DND-41 (cell line): ENCODE results near the gene HM13.

Experiments used
- ATAC-seq: fragments of 200-7000 bp; cut with Tn5 transposase; 3 replicates; pipeline ENCODE4 v1.9.1; 2021; ENCODE audit warnings: low read depth; ENCODE audit not compliant: insufficient read depth
- DNase-seq: peaks from one replicate; pipeline ENCODE4 v3.0.0-alpha.2; 2020
- H2AFZ ChIP-seq: 2 replicates; pipeline ENCODE4 v1.6.0; 2012; ENCODE audit warnings: low read depth, low read length
- H3K27ac ChIP-seq: 2 replicates; pipeline ENCODE4 v1.5.1; 2012; ENCODE audit warnings: low read length, inconsistent platforms
- H3K27me3 ChIP-seq: fragments of 200-600 bp; sonication (generic); 2 replicates; pipeline ENCODE4 v1.6.0; 2012; ENCODE audit warnings: low read length, mild to moderate bottlenecking, inconsistent platforms; ENCODE audit not compliant: insufficient read depth, poor library complexity
- H3K36me3 ChIP-seq: 2 replicates; pipeline ENCODE4 v1.5.1; 2012; ENCODE audit warnings: low read length, inconsistent platforms; ENCODE audit not compliant: insufficient read depth
- H3K4me1 ChIP-seq: 2 replicates; pipeline ENCODE4 v1.5.1; 2012; ENCODE audit warnings: mild to moderate bottlenecking, low read length; ENCODE audit not compliant: insufficient read depth
- H3K4me2 ChIP-seq: 2 replicates; pipeline ENCODE4 v1.6.0; 2012; ENCODE audit warnings: mild to moderate bottlenecking, moderate library complexity, low read length, inconsistent platforms; ENCODE audit not compliant: insufficient read depth
- H3K4me3 ChIP-seq, 2 experiments: fragments of 200-600 bp in 1 of 2; shearing (Covaris generic) in 1 of 2; 2 replicates each; pipeline ENCODE4 v1.5.1; 2012 to 2016; ENCODE audit warnings: inconsistent platforms in 2 of 2, low read length in 2 of 2, mild to moderate bottlenecking in 2 of 2, low read depth in 1 of 2, moderate library complexity in 1 of 2
- H3K79me2 ChIP-seq: 2 replicates; pipeline ENCODE4 v1.6.0; 2012; ENCODE audit warnings: low read length, inconsistent platforms; ENCODE audit not compliant: insufficient read depth
- H3K9ac ChIP-seq: 2 replicates; pipeline ENCODE4 v1.6.0; 2012; ENCODE audit warnings: low read depth, mild to moderate bottlenecking, inconsistent platforms, low read length, moderate library complexity
- H3K9me3 ChIP-seq: 2 replicates; pipeline ENCODE4 v1.5.1; 2012; ENCODE audit warnings: low read length, moderate library complexity, mild to moderate bottlenecking, inconsistent platforms; ENCODE audit not compliant: insufficient read depth, severe bottlenecking
- H4K20me1 ChIP-seq: 2 replicates; pipeline ENCODE4 v1.6.0; 2012; ENCODE audit warnings: low read length; ENCODE audit not compliant: insufficient read depth
- EZH2 ChIP-seq: IDR thresholded peaks from 3 replicates; pipeline ENCODE4 v1.6.1; 2012; ENCODE audit warnings: borderline replicate concordance, low read depth, mild to moderate bottlenecking, moderate library complexity, low read length, inconsistent platforms; ENCODE audit not compliant: severe bottlenecking
- TF ChIP-seq, protein P1 (sequence below): IDR thresholded peaks from 2 replicates; pipeline ENCODE4 v1.5.1; 2012; ENCODE audit warnings: borderline replicate concordance, low read length, moderate library complexity, mild to moderate bottlenecking; ENCODE audit not compliant: poor library complexity, severe bottlenecking; ENCODE audit errors: extremely low read depth

HM13 gene

DNA sequence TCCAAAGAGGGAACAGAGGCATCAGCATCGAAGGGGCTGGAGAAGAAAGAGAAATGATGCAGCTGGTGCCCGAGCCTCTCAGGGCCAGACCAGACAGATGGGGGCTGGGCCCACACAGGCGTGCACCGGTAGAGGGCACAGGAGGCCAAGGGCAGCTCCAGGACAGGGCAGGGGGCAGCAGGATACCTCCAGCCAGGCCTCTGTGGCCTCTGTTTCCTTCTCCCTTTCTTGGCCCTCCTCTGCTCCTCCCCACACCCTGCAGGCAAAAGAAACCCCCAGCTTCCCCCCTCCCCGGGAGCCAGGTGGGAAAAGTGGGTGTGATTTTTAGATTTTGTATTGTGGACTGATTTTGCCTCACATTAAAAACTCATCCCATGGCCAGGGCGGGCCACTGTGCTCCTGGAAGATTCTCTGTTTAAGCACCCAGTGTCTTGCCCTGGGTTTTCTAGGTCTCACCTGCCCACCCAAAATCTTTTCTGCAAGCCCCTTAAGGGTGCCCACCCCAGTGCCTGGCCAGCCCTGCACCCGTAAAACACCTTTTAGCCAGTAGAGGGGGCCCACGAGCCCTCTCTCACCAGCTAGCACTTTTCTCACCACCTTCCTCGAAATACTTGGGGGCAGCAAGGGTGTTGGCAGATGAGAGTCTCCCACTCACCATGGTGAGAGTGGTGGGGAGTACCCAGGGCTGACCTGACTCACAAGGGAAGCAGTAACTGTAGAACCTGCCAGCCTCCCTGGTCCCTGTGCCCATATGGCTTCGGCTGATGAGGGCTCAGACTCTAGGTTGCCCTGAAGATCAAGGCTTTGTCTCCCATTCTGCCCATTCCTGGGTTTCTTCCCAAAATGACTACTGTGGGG, 55.1 kb downstream of the HM13 start:
- H2AFZ ChIP-seq: no peak overlapping the region
- DNase-seq: peak; percentile 80
- H3K9ac ChIP-seq: no peak overlapping the region
- peak; percentile 39 for ATAC-seq
- TF ChIP-seq EZH2: no peak
- TF ChIP-seq, protein P1, sequence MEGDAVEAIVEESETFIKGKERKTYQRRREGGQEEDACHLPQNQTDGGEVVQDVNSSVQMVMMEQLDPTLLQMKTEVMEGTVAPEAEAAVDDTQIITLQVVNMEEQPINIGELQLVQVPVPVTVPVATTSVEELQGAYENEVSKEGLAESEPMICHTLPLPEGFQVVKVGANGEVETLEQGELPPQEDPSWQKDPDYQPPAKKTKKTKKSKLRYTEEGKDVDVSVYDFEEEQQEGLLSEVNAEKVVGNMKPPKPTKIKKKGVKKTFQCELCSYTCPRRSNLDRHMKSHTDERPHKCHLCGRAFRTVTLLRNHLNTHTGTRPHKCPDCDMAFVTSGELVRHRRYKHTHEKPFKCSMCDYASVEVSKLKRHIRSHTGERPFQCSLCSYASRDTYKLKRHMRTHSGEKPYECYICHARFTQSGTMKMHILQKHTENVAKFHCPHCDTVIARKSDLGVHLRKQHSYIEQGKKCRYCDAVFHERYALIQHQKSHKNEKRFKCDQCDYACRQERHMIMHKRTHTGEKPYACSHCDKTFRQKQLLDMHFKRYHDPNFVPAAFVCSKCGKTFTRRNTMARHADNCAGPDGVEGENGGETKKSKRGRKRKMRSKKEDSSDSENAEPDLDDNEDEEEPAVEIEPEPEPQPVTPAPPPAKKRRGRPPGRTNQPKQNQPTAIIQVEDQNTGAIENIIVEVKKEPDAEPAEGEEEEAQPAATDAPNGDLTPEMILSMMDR: peak; percentile 94
- peaks cover 21% of the 10 kb centered on the region for H3K4me1 ChIP-seq
- H3K4me2 ChIP-seq: no peak overlapping the region
- H3K36me3 ChIP-seq: peaks cover 54% of the 10 kb centered on the region
- no peaks in the 10 kb centered on the region for H3K27me3 ChIP-seq
- H3K4me3 ChIP-seq: no peak overlapping the region
- H3K9me3 ChIP-seq: no peaks in the 10 kb centered on the region
- peak overlapping the region; percentile 59 for H3K27ac ChIP-seq
- no peaks in the 10 kb centered on the region for H3K79me2 ChIP-seq
- no peaks in the 10 kb centered on the region for H4K20me1 ChIP-seq

DNA sequence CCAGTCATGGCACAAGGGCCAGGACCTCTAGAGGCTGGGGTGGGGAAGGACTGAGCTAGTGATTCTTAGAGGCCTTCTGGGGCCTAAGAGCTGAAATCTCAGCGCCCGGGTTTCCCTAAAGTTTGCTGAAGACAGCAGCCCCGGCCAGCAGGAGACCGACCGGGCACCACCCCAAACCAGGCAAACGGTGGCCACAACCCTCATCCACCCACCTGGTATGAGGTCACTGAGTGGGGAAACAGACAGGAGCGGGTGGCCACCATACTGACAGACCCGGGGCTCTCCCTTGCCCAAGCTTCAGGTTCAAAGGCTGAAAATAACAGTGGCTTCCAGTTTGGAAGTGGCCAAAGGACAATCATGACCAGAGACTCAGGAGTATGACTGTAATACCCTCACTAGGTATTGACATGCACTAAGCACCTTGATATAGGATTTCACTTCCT, 55.8 kb downstream of the HM13 start:
- ATAC-seq (no peak), DNase-seq (no peak)
- peaks cover 52% of the 10 kb centered on the region for H3K36me3 ChIP-seq
- no peak overlapping the region for H3K4me2 ChIP-seq
- H3K9me3 ChIP-seq: no peaks in the 10 kb centered on the region
- TF ChIP-seq, protein P1: no peak
- no peak for TF ChIP-seq EZH2
- peak overlapping the region; percentile 59 for H3K27ac ChIP-seq
- no peak overlapping the region for H3K4me3 ChIP-seq
- H4K20me1 ChIP-seq: no peaks in the 10 kb centered on the region
- H3K79me2 ChIP-seq: no peaks in the 10 kb centered on the region
- H3K4me1 ChIP-seq: peaks cover 21% of the 10 kb centered on the region
- H3K9ac ChIP-seq: no peak overlapping the region
- H2AFZ ChIP-seq: no peak overlapping the region
- H3K27me3 ChIP-seq: no peaks in the 10 kb centered on the region

DNA sequence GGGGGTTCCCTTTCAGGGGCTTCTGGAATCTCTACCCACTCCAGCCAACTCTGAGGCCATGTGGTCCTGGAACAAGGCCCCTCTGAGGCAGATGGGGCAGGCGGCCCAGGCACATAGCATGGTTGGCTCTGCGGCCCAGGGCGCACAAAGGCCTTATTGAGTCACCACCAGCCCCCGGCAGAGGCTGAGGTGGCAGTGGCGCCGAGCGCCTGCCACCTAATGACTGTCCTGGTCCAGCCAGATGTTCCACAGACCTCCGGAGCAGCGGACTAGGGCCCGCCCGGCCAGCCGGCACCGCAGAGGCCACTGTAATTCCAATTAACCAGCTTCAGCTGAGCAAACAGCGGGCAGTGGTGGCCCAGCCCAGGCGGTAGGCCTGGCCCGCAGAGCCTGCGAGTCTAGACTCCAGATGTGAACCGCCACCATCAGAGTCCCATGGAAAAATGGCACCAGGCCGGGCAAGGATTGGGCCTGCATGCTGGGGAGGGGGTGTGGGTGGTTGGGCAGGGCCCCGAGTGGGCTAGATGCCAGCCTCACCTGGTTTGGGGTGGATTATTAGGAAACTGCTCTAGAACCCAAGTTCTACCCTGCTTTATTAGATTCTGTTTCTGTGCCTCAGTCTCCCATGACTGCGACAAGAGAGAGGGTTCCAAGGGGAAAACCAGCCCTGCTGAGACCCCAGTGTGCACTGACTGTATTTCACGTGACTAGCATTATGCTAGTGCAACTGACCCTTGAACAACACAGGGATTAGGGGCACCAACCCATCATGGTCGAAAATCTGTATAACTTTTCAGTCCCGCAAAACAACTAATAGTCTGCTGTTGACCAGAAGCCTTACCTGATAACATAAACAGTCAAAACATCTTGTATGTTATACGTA, 56.7 kb downstream of the HM13 start:
- Histone ChIP-seq H3K9me3 (no peaks in the 10 kb centered on the region), H3K4me3 (no peak overlapping the region), H4K20me1 (no peaks in the 10 kb centered on the region), H3K79me2 (no peaks in the 10 kb centered on the region), H2AFZ (no peak overlapping the region), H3K27ac (no peak overlapping the region), H3K4me1 (peaks cover 21% of the 10 kb centered on the region), H3K4me2 (no peak overlapping the region), H3K36me3 (peaks cover 45% of the 10 kb centered on the region), H3K9ac (no peak overlapping the region), H3K27me3 (no peaks in the 10 kb centered on the region)
- no peak for DNase-seq
- no peak for ATAC-seq
- TF ChIP-seq, protein P1: no peak
- TF ChIP-seq EZH2: no peak
